DMS79 treated with DMSO at 0.1 percent for 48 hours (cell line): ENCODE results near the gene GLG1.
A peak's percentile ranks its signal among the peaks of the same experiment; 100 is the strongest.

Experiments used
- DNase-seq: peaks from one replicate; lab custom pipeline; 2025; lab: John Stamatoyannopoulos, UW

The GLG1 gene

GRCh38 chr16:74608944-74609343 is 2.0 kb upstream of the GLG1 start:
- DNase-seq, result no peak

- no peak for DNase-seq
Observed at GRCh38 chr16:74608381-74608780, 1.5 kb upstream of the GLG1 start.

GRCh38 chr16:74607962-74608356 is 1.0 kb upstream of the GLG1 start:
- DNase-seq, result no peak

- DNase-seq, result peak; percentile 75
Observed at GRCh38 chr16:74607310-74607961, 522 bp upstream of the GLG1 start.

- DNase-seq, result peak; percentile 10
Observed at GRCh38 chr16:74605746-74606520, 981 bp downstream of the GLG1 start.

GRCh38 chr16:74605332-74605731 is 1.6 kb downstream of the GLG1 start:
- no peak for DNase-seq

GRCh38 chr16:74603848-74604247 is 3.1 kb downstream of the GLG1 start:
- no peak for DNase-seq

GRCh38 chr16:74601126-74601871 is 5.6 kb downstream of the GLG1 start:
- no peak for DNase-seq

GRCh38 chr16:74596586-74596985 is 10.3 kb downstream of the GLG1 start:
- DNase-seq, result no peak

- no peak for DNase-seq
Observed at GRCh38 chr16:74592847-74593246, 14.1 kb downstream of the GLG1 start.

GRCh38 chr16:74591876-74592650 is 14.9 kb downstream of the GLG1 start:
- DNase-seq, result no peak

- no peak for DNase-seq
Observed at GRCh38 chr16:74586948-74587347, 20.0 kb downstream of the GLG1 start.

GRCh38 chr16:74585846-74586443 is 21.0 kb downstream of the GLG1 start:
- no peak for DNase-seq

- DNase-seq, result no peak
Observed at GRCh38 chr16:74583926-74584666, 22.8 kb downstream of the GLG1 start.

GRCh38 chr16:74582970-74583369 is 23.9 kb downstream of the GLG1 start:
- DNase-seq, result no peak

- no peak for DNase-seq
Observed at GRCh38 chr16:74580833-74581232, 26.1 kb downstream of the GLG1 start.

- DNase-seq, result no peak
Observed at GRCh38 chr16:74578838-74579237, 28.1 kb downstream of the GLG1 start.

GRCh38 chr16:74578433-74578832 is 28.5 kb downstream of the GLG1 start:
- DNase-seq, result no peak

GRCh38 chr16:74577882-74578366 is 29.0 kb downstream of the GLG1 start:
- DNase-seq, result no peak

GRCh38 chr16:74575807-74576643 is 30.9 kb downstream of the GLG1 start:
- DNase-seq, result no peak
